GM19043 (cell line): Measurements from ENCODE around the gene FAM72C.
"Not testable (repeated sequence)": the region's sequence is repeated elsewhere in the genome, so short reads cannot be mapped to it uniquely, and the experiment has no call there.

Experiments
- ATAC-seq: cut with Tn5 transposase; IDR thresholded peaks from one replicate; pipeline ENCODE4 v1.9.1; 2021; ENCODE audit warnings: low read depth; ENCODE audit not compliant: unreplicated experiment

The FAM72C gene

DNA sequence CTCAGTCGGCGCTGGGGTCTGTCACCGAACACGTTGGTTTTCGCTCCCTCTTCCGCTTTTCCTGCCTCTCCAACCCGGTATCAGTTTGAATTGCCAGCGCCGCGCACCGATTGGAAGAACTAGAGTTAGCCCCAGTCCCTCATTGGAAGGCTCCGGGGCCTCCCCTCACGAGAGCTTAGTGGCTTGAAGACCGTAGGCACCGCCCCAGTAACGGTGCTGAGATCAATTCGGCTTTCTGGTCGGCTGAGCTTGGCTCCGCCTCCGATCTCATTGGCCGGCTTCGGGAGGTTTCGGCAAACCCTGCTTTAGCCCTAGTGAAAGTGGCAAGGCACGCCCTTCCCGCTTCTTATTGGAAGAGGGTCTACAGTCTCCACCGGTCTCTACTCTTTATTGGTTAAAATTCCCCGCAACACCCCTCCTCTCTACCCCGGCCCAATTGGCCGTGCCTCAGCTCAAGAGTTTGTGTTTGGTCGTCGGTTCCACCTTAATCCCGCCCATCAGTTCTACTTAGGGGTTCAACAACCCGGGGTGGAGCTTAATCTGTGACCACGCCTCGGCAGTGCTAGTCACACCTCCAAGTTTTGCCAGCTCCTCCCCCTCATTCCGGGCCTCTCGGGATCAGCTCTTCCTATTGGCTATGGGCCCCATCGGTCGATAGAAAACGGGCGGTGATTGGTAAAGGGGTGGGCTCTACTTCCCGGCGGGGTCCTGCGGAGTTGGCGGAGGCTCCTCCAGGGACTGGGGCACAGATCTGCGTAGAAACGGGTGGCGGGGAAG is at the start of gene FAM72C:
TSS of gene FAM72C (minus strand) at position 63 of the 777 bp plus-strand sequence. CDS start 845 bp downstream, outside the sequence.
- ATAC-seq: peak; percentile 80

DNA sequence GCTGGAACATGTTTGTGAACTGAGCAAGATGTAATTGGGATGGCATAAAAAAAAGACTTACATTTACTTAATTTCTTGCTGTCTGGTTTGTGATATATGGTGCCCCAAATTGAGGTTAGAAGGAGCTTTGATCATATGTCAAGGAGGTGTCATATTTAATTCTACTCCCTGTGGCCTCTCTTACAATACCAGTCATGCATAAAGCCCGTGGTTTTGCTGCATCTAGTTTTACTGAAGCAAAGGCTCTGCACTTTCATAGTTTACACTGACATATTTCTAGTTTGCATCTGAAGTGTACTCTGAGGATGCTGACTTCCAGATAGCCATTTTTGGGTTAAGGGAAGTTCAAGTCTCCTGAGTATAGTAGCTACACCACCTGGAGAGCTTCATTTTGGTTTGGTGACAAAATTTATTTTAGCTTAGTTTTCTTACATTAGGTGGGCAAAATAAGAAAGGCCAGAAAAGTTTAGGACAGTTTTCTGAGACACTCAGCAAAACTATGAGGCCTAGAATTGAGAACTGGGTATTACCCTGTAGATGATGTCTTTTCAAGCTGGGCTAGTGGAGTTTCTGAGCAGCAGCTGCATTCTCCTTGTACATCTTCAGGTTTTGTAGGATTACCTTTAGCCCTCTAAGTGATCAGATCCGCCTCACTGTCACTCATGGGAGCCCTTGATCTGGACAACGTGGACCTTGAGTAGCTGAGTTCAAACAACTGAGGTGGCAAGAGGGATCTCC is 48.4 kb upstream of the FAM72C start:
- ATAC-seq: peak; percentile 57

DNA sequence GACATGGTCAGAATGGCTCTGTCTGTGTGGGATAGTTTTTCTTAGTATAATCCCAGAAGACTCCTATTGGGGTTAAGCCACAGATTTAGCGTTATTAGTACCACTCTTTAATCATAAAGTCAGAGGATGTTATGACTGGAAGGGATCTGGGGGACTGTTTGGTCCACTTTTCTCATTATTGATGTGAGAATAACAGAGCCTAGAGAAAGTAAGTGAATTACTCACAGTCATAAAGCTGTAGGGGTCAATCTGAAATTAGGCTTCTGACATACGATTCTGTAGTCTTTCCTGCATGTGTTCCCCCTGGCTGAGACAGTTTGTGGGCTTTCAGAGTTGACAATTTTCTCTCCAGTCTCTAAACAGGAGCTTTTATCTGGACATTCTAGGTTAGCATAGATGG is 47.3 kb upstream of the FAM72C start:
- ATAC-seq: not testable (repeated sequence)

DNA sequence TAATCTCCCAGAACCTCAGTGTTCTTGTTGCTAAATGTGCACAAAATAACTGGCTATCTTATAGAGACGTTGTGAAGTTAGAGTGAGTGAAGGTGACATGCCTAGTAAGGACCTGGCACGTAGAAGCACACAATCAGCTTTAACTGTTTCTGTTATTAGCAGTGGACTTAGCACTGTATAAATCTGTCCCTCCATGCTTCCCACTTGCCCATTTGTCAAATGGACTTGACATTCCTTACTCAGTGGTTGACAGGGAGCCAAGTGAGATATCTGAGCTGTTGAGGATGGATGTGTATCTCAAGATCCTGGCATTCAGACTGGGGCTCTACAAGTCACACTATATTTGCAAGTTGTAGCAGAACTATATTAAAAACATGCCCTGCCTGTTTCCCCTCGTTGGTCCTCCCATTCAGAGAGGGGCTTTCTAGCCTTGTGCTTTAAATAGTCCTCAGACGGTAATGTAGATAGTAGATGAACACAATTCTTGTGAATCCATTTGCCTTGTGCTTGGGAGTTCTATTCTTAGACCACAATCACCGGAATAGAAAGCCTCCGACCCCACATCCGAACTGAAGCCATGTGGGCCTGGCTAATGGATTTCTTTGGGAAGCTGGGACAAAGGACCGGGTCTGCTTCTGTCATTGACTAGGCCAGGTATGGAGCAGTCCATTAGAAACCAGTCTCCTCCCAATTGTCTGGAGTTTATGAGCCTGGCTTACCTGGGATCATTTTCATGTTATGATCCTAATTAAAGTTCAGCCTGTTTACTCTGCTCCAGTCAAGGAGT is 43.6 kb upstream of the FAM72C start:
- ATAC-seq: not testable (repeated sequence)

DNA sequence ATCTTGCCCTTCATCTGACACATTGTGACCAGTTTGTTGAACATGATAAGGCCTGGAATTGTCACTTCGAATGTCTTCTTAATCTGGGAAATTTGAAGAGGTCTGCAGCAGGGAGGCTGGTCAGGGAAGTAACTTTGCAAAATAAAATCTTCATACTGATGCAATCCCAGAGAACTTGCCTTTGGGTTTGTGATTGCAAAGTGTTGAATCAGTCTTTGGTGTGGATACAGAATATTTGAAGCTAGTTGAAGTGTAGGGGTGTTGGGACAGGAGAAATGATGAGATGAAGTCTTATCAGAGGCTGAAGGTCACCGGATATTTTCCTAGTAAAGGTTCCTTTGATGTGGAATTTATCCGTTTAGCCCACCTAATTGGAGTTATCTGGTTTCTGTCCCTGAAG is 42.7 kb upstream of the FAM72C start:
- ATAC-seq: not testable (repeated sequence)

DNA sequence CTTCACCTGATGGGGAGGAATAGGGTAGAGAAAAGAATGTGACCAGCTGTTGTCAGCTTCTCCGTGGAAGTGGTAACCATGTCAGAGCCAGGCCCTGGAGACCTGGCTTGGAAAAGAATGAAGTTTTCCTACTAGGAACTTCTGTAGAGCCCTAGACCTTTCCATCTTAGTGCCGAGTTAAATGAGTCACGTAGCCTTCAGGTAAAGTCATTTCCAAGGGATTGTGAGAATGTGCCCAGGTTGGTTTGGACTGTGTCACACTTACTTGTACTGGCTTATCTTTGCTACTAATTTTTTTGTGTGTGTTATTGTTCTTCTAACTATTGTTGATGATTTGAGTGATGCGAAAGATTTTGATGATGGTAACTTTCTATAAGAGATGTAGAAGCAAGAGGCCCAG is 42.3 kb upstream of the FAM72C start:
- ATAC-seq: not testable (repeated sequence)

DNA sequence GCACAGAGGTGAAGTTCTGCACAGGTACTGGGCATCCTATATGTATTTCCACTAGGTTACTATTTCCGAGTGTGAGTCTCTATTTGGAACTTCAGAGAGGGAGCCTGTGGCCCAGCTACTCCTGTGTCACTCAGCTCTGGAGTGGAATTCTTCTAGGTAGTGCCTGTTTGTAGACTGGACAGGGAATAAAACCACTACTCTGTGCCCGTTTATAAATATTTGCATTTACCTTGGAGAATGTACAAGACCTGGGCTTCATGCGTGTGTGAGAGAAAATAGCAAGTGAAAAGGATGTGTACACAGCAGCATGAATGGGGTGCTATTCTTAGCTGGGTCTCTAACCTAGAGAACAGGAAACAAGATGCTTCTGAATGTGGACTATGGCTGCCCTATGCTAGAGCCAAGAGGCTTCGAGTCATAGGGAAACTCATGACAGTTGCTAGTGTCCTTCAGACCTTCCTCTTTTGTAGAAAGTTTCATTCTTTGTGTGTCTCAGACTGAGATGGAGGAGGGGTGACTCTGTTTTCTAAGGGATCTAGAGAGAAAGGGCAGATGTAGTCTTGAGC is 40.5 kb upstream of the FAM72C start:
- ATAC-seq: peak; percentile 100

DNA sequence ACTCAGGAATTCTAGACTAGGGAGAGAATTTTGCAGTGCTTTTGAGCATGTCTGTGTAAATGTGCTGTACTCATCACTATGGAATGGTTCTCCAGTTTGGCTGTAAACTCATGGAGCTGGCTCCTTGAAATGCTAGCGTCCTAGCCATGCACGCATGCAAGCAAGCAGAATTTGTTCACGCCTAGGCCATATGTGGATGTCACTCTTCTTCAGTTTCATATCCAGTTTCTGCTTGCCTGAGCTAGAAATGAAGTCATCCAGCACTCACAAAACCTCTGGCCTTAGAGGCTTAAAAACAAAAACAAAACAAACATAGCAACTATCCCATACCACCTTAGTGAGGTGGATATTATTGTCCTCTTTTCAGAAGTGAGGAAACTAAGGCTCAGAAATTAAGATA is 37.6 kb upstream of the FAM72C start:
- not testable (repeated sequence) for ATAC-seq

DNA sequence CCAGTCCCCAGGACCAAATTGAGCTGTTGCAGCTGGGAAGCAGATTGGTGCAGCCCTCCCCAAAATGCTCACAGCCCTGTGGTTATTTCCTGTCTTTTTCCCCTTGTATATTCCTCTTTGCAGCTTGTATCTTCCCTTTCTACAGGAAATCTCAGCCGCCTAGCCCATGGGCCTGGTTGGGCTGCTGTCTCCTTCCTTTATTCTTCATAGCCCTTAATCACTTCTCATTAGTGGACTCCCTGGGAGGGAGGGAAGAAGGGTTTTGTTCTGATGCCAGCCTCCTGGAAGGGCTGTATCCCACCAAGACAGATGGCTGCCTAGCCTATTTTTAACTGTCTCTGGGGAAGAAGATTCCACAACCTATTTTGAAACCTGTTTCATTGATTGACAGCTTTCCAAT is 32.5 kb upstream of the FAM72C start:
- not testable (repeated sequence) for ATAC-seq

DNA sequence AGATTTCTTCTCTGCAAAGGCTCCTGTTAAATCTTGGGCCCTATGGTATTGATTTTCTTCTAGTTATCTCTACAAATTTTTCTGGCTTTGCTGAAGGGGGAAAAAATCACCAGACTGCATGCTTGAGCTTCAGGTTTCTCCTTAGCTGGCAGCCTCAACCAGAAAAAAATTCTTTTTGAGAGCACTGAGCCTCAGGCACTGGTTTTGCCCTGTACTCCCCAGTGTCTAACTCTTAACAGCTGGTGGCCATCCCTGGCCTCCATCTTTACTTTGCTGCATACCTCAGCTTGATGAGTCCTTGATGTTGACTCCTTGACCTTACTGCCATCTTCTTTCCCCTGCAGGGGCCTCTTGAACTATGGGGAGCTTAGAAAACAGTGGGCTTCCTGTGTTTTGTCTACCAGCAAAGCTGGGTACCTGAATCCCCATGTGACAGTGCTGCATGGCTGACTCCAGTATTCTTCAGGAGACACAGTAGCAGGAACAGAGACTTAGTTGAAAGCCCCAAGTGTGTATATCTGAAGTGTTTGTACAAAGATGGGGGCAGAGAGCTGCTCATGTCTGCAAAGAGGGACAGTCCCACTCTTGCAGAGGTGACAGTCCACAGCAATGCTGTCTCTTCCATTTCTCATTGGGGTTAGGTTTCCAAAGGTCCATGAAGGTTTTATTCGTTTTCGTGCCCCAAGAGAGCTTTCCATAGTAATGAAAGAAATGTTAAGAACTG is 31.7 kb upstream of the FAM72C start:
- not testable (repeated sequence) for ATAC-seq

DNA sequence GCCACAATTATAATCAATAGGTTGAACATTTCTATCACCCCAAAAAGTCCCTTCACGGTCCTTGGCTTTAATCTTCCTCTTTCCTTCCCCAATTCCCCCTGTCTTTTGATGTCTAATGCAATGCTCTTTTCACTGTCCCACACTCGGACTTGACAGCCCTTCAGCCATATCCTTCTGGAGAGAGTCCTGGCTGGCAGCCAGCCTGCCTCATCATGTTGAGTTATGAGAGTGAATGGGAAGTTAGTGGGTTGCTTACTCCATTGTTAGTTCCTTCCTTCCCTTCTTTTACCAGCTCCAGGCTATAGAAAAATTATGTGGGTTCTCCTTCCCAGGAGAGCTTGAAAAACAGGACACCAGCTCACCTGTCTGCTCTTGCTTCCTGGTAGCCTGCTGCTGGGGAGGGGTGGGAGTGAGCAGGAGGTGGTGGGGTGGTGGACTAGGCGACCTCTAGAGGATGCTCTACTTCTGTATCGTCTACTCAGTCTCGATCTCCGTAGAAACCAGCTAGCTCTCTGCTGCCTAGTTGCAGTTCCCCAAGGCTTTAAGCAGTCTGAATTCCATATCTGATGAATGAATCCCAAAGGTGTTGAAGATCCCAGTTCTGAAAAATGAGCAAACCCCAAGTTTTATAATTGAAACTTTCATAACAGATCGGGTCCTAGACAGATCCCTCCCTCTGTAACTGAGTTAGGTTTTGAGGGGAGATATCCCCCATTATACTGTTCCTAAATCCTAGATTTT is 30.5 kb upstream of the FAM72C start:
- not testable (repeated sequence) for ATAC-seq

DNA sequence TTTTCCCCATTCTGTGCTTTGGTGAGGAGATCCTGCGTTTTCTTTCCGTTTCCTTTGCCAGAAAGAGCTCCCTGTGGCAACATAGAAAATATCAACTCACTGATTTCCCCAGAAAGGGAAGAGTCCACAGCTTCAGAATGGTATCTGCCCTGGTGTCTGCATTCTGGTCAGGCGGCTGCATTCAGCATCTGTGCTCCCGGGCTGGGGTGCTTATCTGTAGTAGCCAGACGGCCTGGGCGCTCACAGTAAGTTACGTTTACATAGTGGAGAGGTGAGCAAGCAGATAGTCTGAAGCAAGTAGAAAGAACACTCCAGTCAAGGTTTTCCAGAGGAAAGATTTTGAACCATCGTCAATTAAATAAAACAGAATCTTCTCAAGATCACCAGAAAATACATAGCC is 29.3 kb upstream of the FAM72C start:
- ATAC-seq: not testable (repeated sequence)

DNA sequence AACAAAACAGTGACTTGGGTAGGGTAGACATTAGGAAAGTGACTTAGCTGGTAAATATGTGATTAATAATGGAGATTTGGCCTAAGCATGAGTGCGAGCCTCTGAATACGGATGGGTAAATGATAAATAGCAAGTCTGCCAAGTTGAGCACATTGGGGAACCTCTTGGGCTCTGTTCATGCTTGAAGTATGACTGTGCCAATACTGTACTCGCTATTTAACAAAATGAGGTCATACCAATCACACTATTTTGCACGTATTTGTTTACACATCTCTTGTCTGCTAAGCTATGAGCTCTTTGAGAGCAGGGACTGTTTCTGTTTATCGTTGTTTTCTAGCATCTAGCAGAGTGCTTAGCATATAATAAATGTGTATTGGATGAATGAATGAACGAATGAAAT is 24.2 kb upstream of the FAM72C start:
- ATAC-seq: not testable (repeated sequence)

DNA sequence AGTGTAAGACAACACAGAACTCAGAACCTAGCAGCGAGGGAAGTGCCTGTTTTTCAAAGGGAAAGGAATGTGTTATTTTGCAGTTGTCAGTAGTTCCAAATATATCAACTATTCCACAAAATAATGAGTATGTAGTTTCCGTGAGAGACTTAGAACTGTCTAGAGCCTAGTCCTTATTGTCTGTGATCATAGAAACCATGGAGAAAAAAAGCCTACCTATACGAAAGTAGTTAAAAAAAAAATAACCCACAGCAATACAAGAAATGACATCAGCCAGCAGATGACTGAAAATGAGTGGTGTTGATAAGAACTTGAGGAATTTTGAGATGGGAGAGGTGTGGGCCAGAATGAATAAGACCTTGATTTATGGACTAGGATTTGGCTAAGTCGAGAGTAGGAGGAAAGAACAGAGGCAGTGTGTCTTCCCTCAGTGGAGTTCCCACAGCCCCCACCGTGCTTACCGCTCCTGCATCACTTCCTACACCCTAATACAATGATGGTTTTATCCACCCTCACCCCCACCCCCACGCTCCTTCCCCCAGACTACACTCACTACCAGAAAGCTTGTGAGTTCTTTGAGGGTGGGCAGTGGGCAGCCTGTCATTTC is 21.6 kb upstream of the FAM72C start:
- not testable (repeated sequence) for ATAC-seq

DNA sequence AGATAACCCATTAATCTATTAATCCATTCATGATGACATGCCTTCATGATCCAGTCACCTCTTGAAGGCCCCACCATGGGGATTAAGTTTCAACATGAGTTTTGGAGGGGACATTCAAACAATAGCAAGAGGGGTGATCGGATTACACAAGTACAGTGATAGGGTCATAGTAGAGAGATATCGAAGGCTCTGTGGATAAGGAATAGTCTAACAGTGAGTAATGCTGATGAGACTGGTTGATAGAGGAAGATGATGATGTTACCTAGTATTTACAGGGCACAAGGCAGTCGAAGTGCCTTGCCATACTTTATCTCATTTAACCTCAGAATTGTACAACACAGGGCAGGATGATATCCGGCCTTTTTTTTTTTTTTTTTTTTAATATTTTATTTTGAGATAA is 18.9 kb upstream of the FAM72C start:
- ATAC-seq: not testable (repeated sequence)

DNA sequence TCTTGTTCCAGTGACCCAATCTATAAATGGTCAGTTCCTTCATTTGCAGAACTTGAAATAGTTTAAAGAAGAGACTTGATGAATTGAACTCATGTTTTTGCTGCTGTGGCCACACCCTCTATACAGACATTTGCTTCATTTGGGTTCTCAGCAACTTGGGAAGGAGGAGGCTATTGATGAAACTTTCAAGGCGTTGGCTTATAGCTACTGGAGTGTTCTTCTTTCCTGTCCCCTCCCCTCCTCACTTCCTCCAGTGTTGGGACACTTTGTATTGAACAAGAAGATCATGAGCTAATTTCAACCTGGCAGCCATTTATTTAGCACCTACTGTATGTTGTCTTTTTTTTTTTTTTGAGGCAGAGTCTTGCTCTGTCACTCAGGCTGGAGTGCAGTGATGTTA is 17.9 kb upstream of the FAM72C start:
- not testable (repeated sequence) for ATAC-seq

DNA sequence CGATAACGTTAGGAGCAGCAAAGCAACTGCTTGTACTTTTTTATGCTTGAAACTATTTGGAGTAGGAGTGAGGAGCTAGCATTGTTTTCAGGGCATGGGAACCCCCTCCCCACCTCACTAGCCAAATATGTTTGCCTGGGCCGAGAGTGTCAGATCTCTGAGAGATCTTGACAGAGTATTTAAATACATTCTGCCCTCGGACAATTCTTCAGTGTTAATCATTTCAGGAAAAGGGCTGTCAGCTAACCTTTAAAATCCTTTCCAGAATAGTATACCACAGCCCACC is 17.6 kb upstream of the FAM72C start:
- not testable (repeated sequence) for ATAC-seq

DNA sequence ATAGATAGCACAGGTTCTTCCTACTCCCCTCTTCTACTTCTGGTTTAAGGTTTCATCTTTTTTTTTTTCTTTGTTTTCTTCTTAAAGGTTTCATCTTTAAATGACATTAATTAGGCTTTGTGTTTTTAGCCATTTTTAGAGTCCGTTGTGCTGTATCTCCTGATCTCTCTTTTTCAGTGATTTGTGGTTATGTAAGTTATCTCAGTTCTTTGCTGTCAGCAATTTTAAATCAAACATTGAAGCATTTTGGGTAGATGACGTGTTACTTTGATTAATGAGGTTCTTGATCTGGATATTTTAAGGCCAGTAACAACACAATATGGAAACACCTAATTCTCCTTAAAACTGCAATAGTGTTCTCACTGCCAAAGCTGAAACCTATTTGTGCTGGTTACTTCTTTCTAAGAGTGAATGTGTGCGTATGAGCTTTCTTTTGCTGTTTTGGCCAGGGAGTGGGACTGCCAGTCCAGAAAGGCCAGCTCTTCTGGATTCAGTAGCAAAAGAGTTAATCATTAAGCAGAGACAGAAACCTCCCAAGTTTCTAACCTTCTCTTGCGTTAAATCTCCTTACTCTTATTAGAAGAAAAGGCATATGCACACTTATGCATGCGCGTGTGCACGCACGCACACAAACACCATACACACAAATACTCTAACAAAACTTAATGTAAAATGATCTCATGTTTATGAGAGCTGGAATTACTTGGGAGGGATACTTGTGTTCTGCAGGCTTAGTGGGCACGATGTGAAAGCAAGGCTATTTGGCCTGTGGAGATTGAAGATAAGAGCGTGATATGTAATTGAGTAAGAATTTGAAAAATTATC is 17.0 kb upstream of the FAM72C start:
- ATAC-seq: not testable (repeated sequence)
